HepG2 (cell line): ENCODE data around the gene HK3. TPM values are rescaled to one million over a fixed set of nuclear protein-coding genes. Genes with fewer than 3 reads are reported as not detected.

Experiments
- ATAC-seq: fragments of 200-7000 bp; cut with Tn5 transposase; 3 replicates; pipeline ENCODE4 v1.9.1; 2020; ENCODE audit warnings: mild to moderate bottlenecking, moderate library complexity
- BruUV-seq: library from RNA; stranded (reverse); fragments of 400-500 nt; replicated peaks from 2 replicates; lab custom pipeline; 2021; lab: Mats Ljungman, UMichigan
- CTCF ChIA-PET: fragments of 300-600 bp; formaldehyde crosslinking; extraction: SDS; loops from one replicate; lab custom pipeline; 2021; ENCODE audit warnings: low total read pairs, inconsistent platforms, low intra/inter-chr PET ratio; lab: Yijun Ruan, JAX
- POLR2A ChIA-PET: fragments of 350-600 bp; sonication (Branson Sonifier 250); formaldehyde crosslinking; loops from one replicate; lab custom pipeline; 2020; ENCODE audit warnings: antibody characterized with exemption, inconsistent platforms; lab: Yijun Ruan, JAX
- DNase-seq: peaks from one replicate; pipeline ENCODE4 v3.0.0-alpha.2; 2015; ENCODE audit warnings: low spot score
- FAIRE-seq: peaks from 3 replicates; lab custom pipeline; 2011; peaks lifted over from hg19 to GRCh38; lab: Jason Lieb, UNC
- H2AFZ ChIP-seq: one replicate; pipeline ENCODE4 v1.6.1; 2011; ENCODE audit warnings: low read length, inconsistent platforms
- H3K27ac ChIP-seq: fragments of 300-600 bp; 3 replicates; pipeline ENCODE4 v1.8.0; 2011; ENCODE audit warnings: mixed run types, mild to moderate bottlenecking, mixed read lengths, low read length, inconsistent platforms; ENCODE audit not compliant: insufficient read depth; ENCODE audit errors: extremely low read length
- H3K27me3 ChIP-seq, 2 experiments: fragments of 200-600 bp in 1 of 2; 2 replicates in 1 of 2; 3 replicates in 1 of 2; pipeline versions ENCODE4 v1.6.0 to v1.8.0; 2011; ENCODE audit warnings: low read length in 2 of 2, mild to moderate bottlenecking in 2 of 2, moderate library complexity in 2 of 2, inconsistent platforms in 1 of 2; ENCODE audit not compliant: insufficient read depth in 2 of 2, control insufficient read depth in 1 of 2
- H3K36me3 ChIP-seq, 2 experiments: fragments of 200-600 bp in 1 of 2; replicated peaks in 1 of 2; 2 replicates in 1 of 2; 3 replicates in 1 of 2; pipeline versions ENCODE4 v1.5.1 to v1.8.0; 2011; ENCODE audit warnings: low read length in 2 of 2, inconsistent platforms in 1 of 2; ENCODE audit not compliant: insufficient read depth in 2 of 2, control insufficient read depth in 1 of 2
- H3K4me1 ChIP-seq: 2 replicates; pipeline ENCODE4 v1.5.1; 2012; ENCODE audit warnings: low read length, inconsistent platforms; ENCODE audit not compliant: insufficient read depth
- H3K4me2 ChIP-seq: 2 replicates; pipeline ENCODE4 v1.6.0; 2011; ENCODE audit warnings: low read depth, low read length, inconsistent platforms
- H3K4me3 ChIP-seq, 3 experiments: fragments of 200-600 bp in 1 of 3; sonication (generic), shearing (Covaris generic) in 1 of 3; replicated peaks in 1 of 3; 2 replicates each; pipeline ENCODE4 v1.5.1; 2011 to 2016; ENCODE audit warnings: low read length in 3 of 3, inconsistent platforms in 2 of 3, low read depth in 2 of 3, mild to moderate bottlenecking in 2 of 3, control low read depth in 1 of 3, mixed read lengths in 1 of 3; ENCODE audit not compliant: insufficient read depth in 1 of 3
- H3K79me2 ChIP-seq: one replicate; pipeline ENCODE4 v1.6.1; 2011; ENCODE audit warnings: low read length, inconsistent platforms; ENCODE audit not compliant: insufficient read depth
- H3K9ac ChIP-seq: 2 replicates; pipeline ENCODE4 v1.6.0; 2011; ENCODE audit warnings: mild to moderate bottlenecking, low read depth, low read length, inconsistent platforms; ENCODE audit not compliant: insufficient read depth
- H3K9me3 ChIP-seq: 2 replicates; pipeline ENCODE4 v1.5.1; 2012; ENCODE audit warnings: mild to moderate bottlenecking, low read length
- H4K20me1 ChIP-seq: 2 replicates; pipeline ENCODE4 v1.6.0; 2011; ENCODE audit warnings: inconsistent platforms, mild to moderate bottlenecking, low read length, moderate library complexity; ENCODE audit not compliant: insufficient read depth
- HOXA3 ChIP-seq: sonication (generic); formaldehyde crosslinking; IDR thresholded peaks from 2 replicates; pipeline ENCODE4 v1.5.0; 2020; ENCODE audit warnings: missing genetic modification reagents
- KMT2A ChIP-seq: sonication (generic); formaldehyde crosslinking; IDR thresholded peaks from 2 replicates; pipeline ENCODE4 v1.4.0; 2020; ENCODE audit warnings: missing genetic modification reagents
- MED13 ChIP-seq: sonication (generic); formaldehyde crosslinking; IDR thresholded peaks from 2 replicates; pipeline ENCODE4 v1.5.0; 2020; ENCODE audit warnings: missing genetic modification reagents
- NPAS2 ChIP-seq: sonication (generic); formaldehyde crosslinking; IDR thresholded peaks from 2 replicates; pipeline ENCODE4 v1.8.0; 2022; ENCODE audit warnings: mild to moderate bottlenecking, missing genetic modification reagents, borderline replicate concordance
- PRDM10 ChIP-seq: sonication (generic); formaldehyde crosslinking; IDR thresholded peaks from 2 replicates; pipeline ENCODE4 v1.4.0; 2020; ENCODE audit warnings: low read depth, missing genetic modification reagents
- XRCC5 ChIP-seq: fragments of 200-400 bp; formaldehyde crosslinking; optimal IDR thresholded peaks from 2 replicates; pipeline ENCODE3; 2017; ENCODE audit warnings: mild to moderate bottlenecking, low read length
- ZHX1 ChIP-seq: sonication (generic); formaldehyde crosslinking; IDR thresholded peaks from 2 replicates; pipeline ENCODE4 v1.8.1; 2022; ENCODE audit warnings: low read depth, mild to moderate bottlenecking, missing genetic modification reagents
- ZNF414 ChIP-seq: sonication (generic); formaldehyde crosslinking; IDR thresholded peaks from 2 replicates; pipeline ENCODE4 v1.5.0; 2020; ENCODE audit warnings: missing genetic modification reagents
- ZNF775 ChIP-seq: sonication (generic); formaldehyde crosslinking; IDR thresholded peaks from 2 replicates; pipeline ENCODE4 v1.4.0; 2020; ENCODE audit warnings: missing genetic modification reagents, mild to moderate bottlenecking, moderate library complexity, borderline replicate concordance
- WGBS: methylation state at CpG from one replicate; pipeline ENCODE4 v1.1.6; 2017; ENCODE audit warnings: low lambda C conversion rate; 5-methylcytosine and 5-hydroxymethylcytosine counted together
- in situ Hi-C: cut with HindIII; loops from 2 replicates; pipeline ENCODE4 v1.10.0; 2017; ENCODE audit warnings: low pct_unique_long_range_greater_than_20kb; ENCODE audit not compliant: extremely low pct_ligation_motif_present
- intact Hi-C: fragments of 100-400 bp; cut with micrococcal nuclease; formaldehyde crosslinking; loops from one replicate; pipeline ENCODE4 v1.10.0; 2022; ENCODE audit not compliant: unreplicated experiment
- polyA plus RNA-seq, 8 experiments: library from polyadenylated mRNA; depleted of rRNA in 3 of 8; stranded (reverse) in 7 of 8; unstranded in 1 of 8; fragments of >200 nt; fragmentation: Illumina TruSeq in 4 of 8; extraction: Trizol in 4 of 8; gene quantifications; 2 replicates each; pipeline versions ENCODE4 v1.2.1 to v1.2.3, GENCODE V29; 2011 to 2016; ENCODE audit warnings: low read depth in 4 of 8, missing spikeins in 1 of 8, mixed read lengths in 1 of 8; ENCODE audit not compliant: insufficient read depth in 1 of 8
- total RNA-seq, 5 experiments: library from RNA; depleted of rRNA; stranded (reverse); fragments of >200 nt; fragmentation: Illumina TruSeq; extraction: Trizol; gene quantifications; 2 replicates each; pipeline ENCODE4 v1.2.3, GENCODE V29; 2016; ENCODE audit warnings: low read depth in 1 of 5

HK3 gene
- total and polyA plus RNA-seq, 2 of the 13 experiments (the other 11 are each of a cell fraction or from before 2014, with no cell fraction given): not detected

GRCh38 chr5:176938472-176938871 lies 39.3 kb upstream of the HK3 start:
- H3K36me3 ChIP-seq: peaks cover 6 to 40% of the 10 kb centered on the region in 2 experiments
- no peak for FAIRE-seq
- TF ChIP-seq KMT2A (CRISPR knock-in tag) (no peak), MED13 (no peak), HOXA3 (CRISPR knock-in tag) (no peak), PRDM10 (CRISPR knock-in tag) (no peak), NPAS2 (no peak)
- intact Hi-C loops (no loop called here), in situ Hi-C loops (no loop called here)
- ChIA-PET POLR2A (no interaction called here), CTCF (no interaction called here)
- H2AFZ ChIP-seq: no peak overlapping the region
- no peak overlapping the region for H3K9ac ChIP-seq
- H3K4me2 ChIP-seq: no peak overlapping the region
- ATAC-seq: no peak
- no peak overlapping the region for H3K27ac ChIP-seq
- no peaks in the 10 kb centered on the region for H3K79me2 ChIP-seq
- no peaks in the 10 kb centered on the region for H3K9me3 ChIP-seq
- no peak overlapping the region for H3K4me3 ChIP-seq
- DNase-seq: no peak
- BruUV-seq: no TSS peak
- WGBS: 100% methylated on average over 1 of the region's 1 CpG
- no peaks in the 10 kb centered on the region for H4K20me1 ChIP-seq
- H3K4me1 ChIP-seq: peaks cover 22% of the 10 kb centered on the region
- H3K27me3 ChIP-seq: no peaks in the 10 kb centered on the region

GRCh38 chr5:176935017-176935416 lies 35.9 kb upstream of the HK3 start:
- WGBS: 100% methylated on average over 1 of the region's 1 CpG

More at GRCh38 chr5:176935017-176935416, 35.9 kb upstream of the HK3 start:
- no peak for FAIRE-seq
- BruUV-seq: no TSS peak
- no peak overlapping the region for H3K9ac ChIP-seq
- no peak overlapping the region for H3K4me2 ChIP-seq
- ChIA-PET POLR2A (no interaction called here), CTCF (no interaction called here)
- H4K20me1 ChIP-seq: no peaks in the 10 kb centered on the region
- no peak overlapping the region for H3K4me3 ChIP-seq
- H3K79me2 ChIP-seq: no peaks in the 10 kb centered on the region
- ATAC-seq: no peak
- no peaks in the 10 kb centered on the region for H3K9me3 ChIP-seq
- TF ChIP-seq ZNF775 (CRISPR knock-in tag): no peak
- TF ChIP-seq XRCC5: no peak
- no peak for TF ChIP-seq ZHX1
- TF ChIP-seq ZNF414 (CRISPR knock-in tag): no peak
- in situ Hi-C loops: no loop called here
- intact Hi-C loops: no loop called here
- no peak for DNase-seq
- no peak overlapping the region for H2AFZ ChIP-seq
- H3K36me3 ChIP-seq: peaks cover 5 to 24% of the 10 kb centered on the region in 2 experiments; a peak in 4 of 5 replicates
- H3K27me3 ChIP-seq: no peaks in the 10 kb centered on the region
- peaks cover 32% of the 10 kb centered on the region for H3K4me1 ChIP-seq
- no peak overlapping the region for H3K27ac ChIP-seq
